Panc1 (cell line): ENCODE data around the gene APOBEC2. TPM values are rescaled to one million over a fixed set of nuclear protein-coding genes. Genes with fewer than 3 reads are reported as not detected.
A peak's percentile ranks its signal among the peaks of the same experiment; 100 is the strongest.

Experiments
- ATAC-seq: fragments of 200-7000 bp; cut with Tn5 transposase; 2 replicates; pipeline ENCODE4 v1.9.1; 2020; ENCODE audit warnings: mild to moderate bottlenecking, moderate library complexity
- BruUV-seq: library from RNA; stranded (reverse); fragments of 400-500 nt; replicated peaks from 2 replicates; lab custom pipeline; 2021; lab: Mats Ljungman, UMichigan
- CTCF ChIA-PET: fragments of 300-600 bp; sonication (Branson Sonifier 250); formaldehyde crosslinking; loops from one replicate; lab custom pipeline; 2022; ENCODE audit warnings: antibody characterized with exemption; lab: Charles Lee
- POLR2A ChIA-PET: fragments of 300-600 bp; sonication (Branson Sonifier 250); formaldehyde crosslinking; loops from one replicate; lab custom pipeline; 2022; ENCODE audit warnings: antibody characterized with exemption; lab: Charles Lee
- DNase-seq: peaks from one replicate; pipeline ENCODE4 v3.0.0-alpha.2; 2010; ENCODE audit warnings: low read depth, low spot score
- H3K27ac ChIP-seq: 2 replicates; pipeline ENCODE4 v1.5.1; 2011; ENCODE audit warnings: mild to moderate bottlenecking, low read length, inconsistent platforms
- H3K27me3 ChIP-seq: fragments of 200-500 bp; sonication (Bioruptor generic); 2 replicates; pipeline ENCODE4 v1.6.0; 2014; ENCODE audit warnings: low read length, inconsistent platforms; ENCODE audit not compliant: control insufficient read depth, insufficient read depth
- H3K36me3 ChIP-seq: fragments of 200-500 bp; sonication (Bioruptor generic); 2 replicates; pipeline ENCODE4 v1.5.1; 2014; ENCODE audit warnings: inconsistent platforms, mild to moderate bottlenecking, low read length, moderate library complexity; ENCODE audit not compliant: control insufficient read depth, insufficient read depth
- H3K4me1 ChIP-seq: 2 replicates; pipeline ENCODE4 v1.5.1; 2011; ENCODE audit warnings: inconsistent platforms, mild to moderate bottlenecking, low read length, moderate library complexity; ENCODE audit not compliant: control insufficient read depth, insufficient read depth
- H3K4me3 ChIP-seq, 2 experiments: 2 replicates each; pipeline ENCODE4 v1.5.1; 2011 to 2012; ENCODE audit warnings: low read depth in 2 of 2, low read length in 2 of 2, mild to moderate bottlenecking in 2 of 2, inconsistent platforms in 1 of 2, moderate library complexity in 1 of 2
- H3K9me3 ChIP-seq: fragments of 200-500 bp; sonication (Bioruptor generic); 2 replicates; pipeline ENCODE4 v1.5.1; 2014; ENCODE audit warnings: low read depth, mild to moderate bottlenecking, inconsistent platforms, low read length, moderate library complexity; ENCODE audit not compliant: control insufficient read depth, insufficient read depth
- CTCF ChIP-seq: fragments of 450-650 bp; IDR thresholded peaks from 2 replicates; pipeline ENCODE4 v1.5.1; 2017; ENCODE audit warnings: mild to moderate bottlenecking
- POLR2AphosphoS5 ChIP-seq: IDR thresholded peaks from 2 replicates; pipeline ENCODE4 v1.6.1; 2012; ENCODE audit warnings: mild to moderate bottlenecking, low read depth, low read length, moderate library complexity
- REST ChIP-seq, 2 experiments: IDR thresholded peaks; 2 replicates each; pipeline ENCODE4 v1.6.1; 2011 to 2012; ENCODE audit warnings: low read depth in 2 of 2, control low read depth in 1 of 2, low read length in 1 of 2, mild to moderate bottlenecking in 1 of 2, moderate library complexity in 1 of 2; ENCODE audit not compliant: insufficient read depth in 1 of 2
- SIN3A ChIP-seq: IDR thresholded peaks from 2 replicates; pipeline ENCODE4 v1.6.1; 2012; ENCODE audit warnings: low read depth, mild to moderate bottlenecking, low read length, moderate library complexity, borderline replicate concordance; ENCODE audit not compliant: insufficient read depth
- TCF7L2 ChIP-seq: IDR thresholded peaks from 2 replicates; pipeline ENCODE4 v1.6.1; 2011; ENCODE audit warnings: mild to moderate bottlenecking, low read depth, low read length, inconsistent platforms
- in situ Hi-C: cut with HindIII; loops from 2 replicates; pipeline ENCODE4 v1.10.0; 2016; ENCODE audit warnings: low sequenced_read_pairs, low pct_unique_long_range_greater_than_20kb
- intact Hi-C: fragments of 100-400 bp; cut with micrococcal nuclease; formaldehyde crosslinking; loops from one replicate; pipeline ENCODE4 v1.10.0; 2022; ENCODE audit not compliant: unreplicated experiment
- total RNA-seq: library from RNA; stranded (reverse); gene quantifications from one replicate; pipeline ENCODE4 v1.2.1, GENCODE V29; 2021; ENCODE audit not compliant: unreplicated experiment

Gene APOBEC2
- total RNA-seq, 1 experiment from 2014 or later = not detected

GRCh38 chr6:41092421-41093140, 39.6 kb downstream of the APOBEC2 start:
- no peaks in the 10 kb centered on the region for H3K27me3 ChIP-seq
- in situ Hi-C loops (no loop called here), intact Hi-C loops (loop anchor here (5.0 to 10.0 kb wide), 2 partner anchors 92 to 225 kb away; no protein-coding TSS in a partner anchor)
- ATAC-seq (no peak), DNase-seq (no peak)
- no TSS peak for BruUV-seq
- ChIA-PET CTCF (interaction anchor here (0.6 to 1.4 kb wide), 2 partner anchors 10 to 89 kb away, joined by 3 to 5 read pairs; no protein-coding TSS in a partner anchor), POLR2A (no interaction called here)
- no peak overlapping the region for H3K4me3 ChIP-seq
- no peak overlapping the region for H3K27ac ChIP-seq
- no peaks in the 10 kb centered on the region for H3K4me1 ChIP-seq
- TF ChIP-seq REST (IDR thresholded peaks at IDR 0.05; ENCODE audit: insufficient read depth in 1 of 2, low read depth in 2 of 2, low read length in 1 of 2) (no peak), SIN3A (no peak), POLR2AphosphoS5 (no peak), TCF7L2 (no peak), CTCF (peak; percentile 64; the same call in 1 of the 2 replicates)
- H3K9me3 ChIP-seq = no peaks in the 10 kb centered on the region
- H3K36me3 ChIP-seq = peaks cover 37% of the 10 kb centered on the region

- peaks cover 43% of the 10 kb centered on the region for H3K36me3 ChIP-seq
- intact Hi-C loops = loop anchor here (5.0 to 10.0 kb wide), 2 partner anchors 91 to 224 kb away; no protein-coding TSS in a partner anchor
These were observed 40.7 kb downstream of the APOBEC2 start for GRCh38 chr6:41093729-41094128.

More at GRCh38 chr6:41093729-41094128, 40.7 kb downstream of the APOBEC2 start:
- DNase-seq = no peak
- no peaks in the 10 kb centered on the region for H3K9me3 ChIP-seq
- no peak overlapping the region for H3K27ac ChIP-seq
- H3K4me1 ChIP-seq = no peaks in the 10 kb centered on the region
- ChIA-PET POLR2A (no interaction called here), CTCF (no interaction called here)
- in situ Hi-C loops = no loop called here
- H3K4me3 ChIP-seq = no peak overlapping the region
- no TSS peak for BruUV-seq
- no peak for TF ChIP-seq CTCF
- TF ChIP-seq REST (IDR thresholded peaks at IDR 0.05; ENCODE audit: insufficient read depth in 1 of 2, low read depth in 2 of 2, low read length in 1 of 2) = no peak
- TF ChIP-seq POLR2AphosphoS5 = no peak
- TF ChIP-seq TCF7L2 = no peak
- no peak for TF ChIP-seq SIN3A
- no peaks in the 10 kb centered on the region for H3K27me3 ChIP-seq
- ATAC-seq = no peak
